NK-92 (cell line): ENCODE results near the gene TLCD4.
"Not testable (repeated sequence)": the region's sequence is repeated elsewhere in the genome, so short reads cannot be mapped to it uniquely, and the experiment has no call there.

Experiments
- DNase-seq: peaks from one replicate; lab custom pipeline; 2025; ENCODE audit not compliant: unreplicated experiment; lab: John Stamatoyannopoulos, UW

Gene TLCD4

GRCh38 chr1:95145493-95145892 lies 28.3 kb downstream of the TLCD4 start:
- no peak for DNase-seq

GRCh38 chr1:95146637-95147036 lies 29.5 kb downstream of the TLCD4 start:
- DNase-seq, result no peak

GRCh38 chr1:95154096-95154495 lies 36.9 kb downstream of the TLCD4 start:
- DNase-seq, result no peak

GRCh38 chr1:95165569-95165968 lies 48.4 kb downstream of the TLCD4 start:
- not testable (repeated sequence) for DNase-seq
